ENCODE results near the gene AGAP6.
"Not testable (repeated sequence)": the region's sequence is repeated elsewhere in the genome, so short reads cannot be mapped to it uniquely, and the experiment has no call there.

Gene AGAP6

DNA sequence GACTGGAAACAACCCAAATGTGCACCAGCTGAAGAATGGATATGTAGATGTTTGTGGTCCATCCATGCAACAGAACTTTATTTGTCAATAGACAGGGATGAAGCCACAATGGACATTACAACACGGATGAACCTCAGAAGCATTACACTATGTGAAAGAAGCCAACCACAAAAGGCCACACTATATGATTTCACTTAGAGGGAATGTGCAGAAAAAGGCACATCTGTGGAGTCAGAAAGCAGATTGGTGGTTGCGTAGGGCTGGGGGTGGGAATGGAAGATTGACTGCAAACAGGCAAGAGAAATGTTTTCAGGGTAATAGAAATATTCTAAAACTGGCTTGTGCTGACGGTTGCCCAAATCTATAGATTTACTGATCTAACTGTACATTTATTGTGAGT, 45.3 kb downstream of the AGAP6 start:
- TF ChIP-seq TCF4 (CRISPR knock-in tag; IDR thresholded peaks at IDR 0.05; ENCODE audit: borderline replicate concordance) (no peak), GLIS3 (CRISPR knock-in tag; IDR thresholded peaks at IDR 0.05) (no peak), ZFP30 (CRISPR knock-in tag; IDR thresholded peaks at IDR 0.05) (no peak), CREB5 (CRISPR knock-in tag; IDR thresholded peaks at IDR 0.05; ENCODE audit: low read depth) (no peak), ESRRG (CRISPR knock-in tag; IDR thresholded peaks at IDR 0.05) (no peak), TOX (CRISPR knock-in tag; IDR thresholded peaks at IDR 0.05; ENCODE audit: borderline replicate concordance) (no peak)
- TF ChIP-seq, protein P1, sequence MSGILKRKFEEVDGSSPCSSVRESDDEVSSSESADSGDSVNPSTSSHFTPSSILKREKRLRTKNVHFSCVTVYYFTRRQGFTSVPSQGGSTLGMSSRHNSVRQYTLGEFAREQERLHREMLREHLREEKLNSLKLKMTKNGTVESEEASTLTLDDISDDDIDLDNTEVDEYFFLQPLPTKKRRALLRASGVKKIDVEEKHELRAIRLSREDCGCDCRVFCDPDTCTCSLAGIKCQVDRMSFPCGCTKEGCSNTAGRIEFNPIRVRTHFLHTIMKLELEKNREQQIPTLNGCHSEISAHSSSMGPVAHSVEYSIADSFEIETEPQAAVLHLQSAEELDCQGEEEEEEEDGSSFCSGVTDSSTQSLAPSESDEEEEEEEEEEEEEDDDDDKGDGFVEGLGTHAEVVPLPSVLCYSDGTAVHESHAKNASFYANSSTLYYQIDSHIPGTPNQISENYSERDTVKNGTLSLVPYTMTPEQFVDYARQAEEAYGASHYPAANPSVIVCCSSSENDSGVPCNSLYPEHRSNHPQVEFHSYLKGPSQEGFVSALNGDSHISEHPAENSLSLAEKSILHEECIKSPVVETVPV (CRISPR knock-in tag; IDR thresholded peaks at IDR 0.05): no peak
- ATAC-seq: 0 out of 3 replicates have a peak, but pooled peaks have one; percentile 34

DNA sequence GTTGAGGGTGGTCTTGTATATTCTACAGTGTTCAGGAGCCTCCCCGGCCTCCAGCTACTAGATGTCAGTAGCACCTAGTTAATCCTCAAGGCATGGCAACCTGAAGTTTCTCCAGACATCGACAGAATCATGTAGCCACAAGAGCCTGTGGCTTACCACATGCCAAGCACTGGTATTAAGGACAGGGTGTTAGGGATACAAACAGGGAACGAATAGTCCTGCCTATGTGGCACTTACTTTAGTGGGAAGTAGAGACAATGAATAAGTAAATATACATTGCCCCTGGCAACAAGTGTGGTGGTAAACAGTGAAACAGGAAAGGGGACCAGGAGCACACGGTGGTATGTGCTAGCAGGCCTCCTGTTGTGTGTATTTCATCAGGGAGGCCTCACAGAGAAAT, 47.1 kb downstream of the AGAP6 start:
- not testable (repeated sequence) for ATAC-seq

- no peak for TF ChIP-seq CREB5 (CRISPR knock-in tag; IDR thresholded peaks at IDR 0.05; ENCODE audit: low read depth)
- TF ChIP-seq PPARA (CRISPR knock-in tag; IDR thresholded peaks at IDR 0.05; ENCODE audit: borderline replicate concordance): no peak
- TF ChIP-seq ZC3H10 (CRISPR knock-in tag; IDR thresholded peaks at IDR 0.05): no peak
- no peak for TF ChIP-seq PATZ1 (CRISPR knock-in tag; IDR thresholded peaks at IDR 0.05; ENCODE audit: borderline replicate concordance)
- TF ChIP-seq ISL1 (CRISPR knock-in tag; IDR thresholded peaks at IDR 0.05): no peak
- no peak for TF ChIP-seq TCF4 (CRISPR knock-in tag; IDR thresholded peaks at IDR 0.05; ENCODE audit: borderline replicate concordance)
- TF ChIP-seq ZNF8 (CRISPR knock-in tag; IDR thresholded peaks at IDR 0.05): no peak
- TF ChIP-seq ZNF565 (CRISPR knock-in tag; conservative IDR thresholded peaks at IDR 0.05; ENCODE audit: low read depth): no peak
- no peak for TF ChIP-seq ARNTL (CRISPR knock-in tag; IDR thresholded peaks at IDR 0.05; ENCODE audit: borderline replicate concordance, low read depth)
- no peak for TF ChIP-seq OSR1 (CRISPR knock-in tag; IDR thresholded peaks at IDR 0.05)
- TF ChIP-seq ZFP3 (CRISPR knock-in tag; IDR thresholded peaks at IDR 0.05): no peak
- TF ChIP-seq ESRRG (CRISPR knock-in tag; IDR thresholded peaks at IDR 0.05): no peak
- TF ChIP-seq POU6F1 (CRISPR knock-in tag; IDR thresholded peaks at IDR 0.05; ENCODE audit: borderline replicate concordance, low read depth): no peak
- TF ChIP-seq CSDC2 (CRISPR knock-in tag; IDR thresholded peaks at IDR 0.05): no peak
- TF ChIP-seq, protein P2, sequence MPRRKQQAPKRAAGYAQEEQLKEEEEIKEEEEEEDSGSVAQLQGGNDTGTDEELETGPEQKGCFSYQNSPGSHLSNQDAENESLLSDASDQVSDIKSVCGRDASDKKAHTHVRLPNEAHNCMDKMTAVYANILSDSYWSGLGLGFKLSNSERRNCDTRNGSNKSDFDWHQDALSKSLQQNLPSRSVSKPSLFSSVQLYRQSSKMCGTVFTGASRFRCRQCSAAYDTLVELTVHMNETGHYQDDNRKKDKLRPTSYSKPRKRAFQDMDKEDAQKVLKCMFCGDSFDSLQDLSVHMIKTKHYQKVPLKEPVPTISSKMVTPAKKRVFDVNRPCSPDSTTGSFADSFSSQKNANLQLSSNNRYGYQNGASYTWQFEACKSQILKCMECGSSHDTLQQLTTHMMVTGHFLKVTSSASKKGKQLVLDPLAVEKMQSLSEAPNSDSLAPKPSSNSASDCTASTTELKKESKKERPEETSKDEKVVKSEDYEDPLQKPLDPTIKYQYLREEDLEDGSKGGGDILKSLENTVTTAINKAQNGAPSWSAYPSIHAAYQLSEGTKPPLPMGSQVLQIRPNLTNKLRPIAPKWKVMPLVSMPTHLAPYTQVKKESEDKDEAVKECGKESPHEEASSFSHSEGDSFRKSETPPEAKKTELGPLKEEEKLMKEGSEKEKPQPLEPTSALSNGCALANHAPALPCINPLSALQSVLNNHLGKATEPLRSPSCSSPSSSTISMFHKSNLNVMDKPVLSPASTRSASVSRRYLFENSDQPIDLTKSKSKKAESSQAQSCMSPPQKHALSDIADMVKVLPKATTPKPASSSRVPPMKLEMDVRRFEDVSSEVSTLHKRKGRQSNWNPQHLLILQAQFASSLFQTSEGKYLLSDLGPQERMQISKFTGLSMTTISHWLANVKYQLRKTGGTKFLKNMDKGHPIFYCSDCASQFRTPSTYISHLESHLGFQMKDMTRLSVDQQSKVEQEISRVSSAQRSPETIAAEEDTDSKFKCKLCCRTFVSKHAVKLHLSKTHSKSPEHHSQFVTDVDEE (CRISPR knock-in tag; IDR thresholded peaks at IDR 0.05): no peak
- no peak for ATAC-seq
Observed at GRCh38 chr10:50044941-50045664, 56.9 kb downstream of the AGAP6 start.

- not testable (repeated sequence) for ATAC-seq
Observed at GRCh38 chr10:50046457-50046856, 58.3 kb downstream of the AGAP6 start.

DNA sequence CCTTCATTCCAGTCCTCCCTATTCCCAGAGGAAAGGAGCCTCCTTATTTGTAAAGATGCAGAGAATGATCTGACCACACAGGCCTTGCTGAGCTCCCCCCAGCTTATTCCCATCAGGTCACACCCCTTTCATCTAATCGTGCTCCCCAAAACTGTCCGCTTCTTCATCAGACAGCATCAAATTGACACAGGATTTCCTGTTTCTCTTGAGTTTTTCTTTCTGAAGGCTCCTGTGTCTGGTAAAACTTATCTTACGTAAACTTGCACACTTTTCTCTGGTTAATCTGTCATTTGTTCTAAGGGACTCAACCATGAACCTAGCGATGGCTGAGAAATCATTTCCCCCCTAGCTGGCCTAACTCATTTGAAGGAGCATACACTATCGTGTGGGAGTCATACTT, 59.4 kb downstream of the AGAP6 start:
- not testable (repeated sequence) for ATAC-seq

DNA sequence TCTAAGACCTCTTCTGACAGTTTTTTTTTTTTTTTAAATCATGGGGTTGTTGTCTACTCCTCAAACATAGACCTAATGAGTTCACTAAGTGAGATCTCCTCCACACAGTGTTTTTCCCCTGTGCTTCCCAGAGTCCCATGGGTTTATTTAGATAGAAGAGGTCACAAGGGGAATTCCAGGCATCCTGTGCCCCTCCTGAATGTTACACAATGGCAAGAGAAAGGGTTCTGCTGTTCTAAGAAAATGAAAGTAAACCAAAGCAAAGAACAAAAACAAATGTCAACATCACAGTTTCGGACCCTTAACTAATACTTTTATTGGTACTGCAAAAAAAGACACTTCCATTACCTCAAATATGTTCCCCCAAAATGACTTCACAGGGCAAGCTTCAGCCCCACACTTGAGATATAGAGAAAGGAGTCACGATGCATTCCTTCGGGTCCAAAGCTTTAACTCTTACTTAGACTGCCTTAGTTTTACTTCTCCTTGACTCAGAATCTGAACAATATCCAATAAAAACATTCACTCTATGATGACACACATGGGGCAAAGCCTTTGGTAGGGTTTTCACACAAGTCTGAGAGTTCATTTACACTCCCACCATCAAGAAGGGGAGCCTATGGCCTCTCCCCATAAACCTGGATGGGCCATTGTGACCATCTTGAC, 63.9 kb downstream of the AGAP6 start:
- not testable (repeated sequence) for ATAC-seq

- ATAC-seq: not testable (repeated sequence)
Observed at GRCh38 chr10:50052778-50053376, 64.7 kb downstream of the AGAP6 start.

All from SK-N-SH treated with all-trans-retinoic acid at 6 μM for 48 hours (cell line).